ENCODE measurements around the gene MOB1B. TPM values are rescaled to one million over a fixed set of nuclear protein-coding genes. Genes with fewer than 3 reads are reported as not detected.

The MOB1B gene
- total and polyA plus RNA-seq, 10 of the 15 experiments (the other 5 are each of a cell fraction or from before 2014, with no cell fraction given): 1.9 to 11.4 (median 6.1) TPM

GRCh38 chr4:70915874-70916559 is 13.8 kb downstream of the MOB1B start:
- ChIA-PET SMC1A (ENCODE audit: uncharacterized antibody, unreplicated experiment) (interaction anchor here (1.0 to 1.5 kb wide), 6 partner anchors 9 to 35 kb away, joined by 3 to 5 read pairs (median 3); no protein-coding TSS in a partner anchor), CTCF (interaction anchor here (0.6 to 1.2 kb wide), 3 partner anchors 10 to 245 kb away, joined by 3 to 4 read pairs (median 4); no protein-coding TSS in a partner anchor), POLR2A (interaction anchor here (0.6 to 1.3 kb wide), 4 partner anchors 11 to 54 kb away, joined by 3 read pairs; no protein-coding TSS in a partner anchor), RAD21 (ENCODE audit: unreplicated experiment) (interaction anchor here (0.6 to 2.1 kb wide), 2 partner anchors 160 to 212 kb away, joined by 3 to 4 read pairs; no protein-coding TSS in a partner anchor)
- no peak for FAIRE-seq
- DNase-seq (ENCODE audit: low read depth, low spot score): no peak
- ATAC-seq: peak; percentile 71
- Histone ChIP-seq H3K36me3 (ENCODE audit: control insufficient read depth in 2 of 2, insufficient read depth in 2 of 2, low read length in 1 of 2) (0 out of 4 replicates have a peak, but pooled peaks cover 0 to 2% of the 10 kb centered on the region in 2 experiments), H3K4me3 (no peak overlapping the region), H3K4me1 (ENCODE audit: control insufficient read depth, insufficient read depth, low read length) (peaks cover 4% of the 10 kb centered on the region; the same call in 1 of the 2 replicates), H4K20me1 (ENCODE audit: control insufficient read depth, insufficient read depth) (no peaks in the 10 kb centered on the region), H3K79me2 (ENCODE audit: control insufficient read depth, insufficient read depth, low read length) (peaks cover 2% of the 10 kb centered on the region; the same call in 1 of the 2 replicates), H3K9ac (ENCODE audit: control insufficient read depth, insufficient read depth, low read length) (no peak overlapping the region), H2AFZ (ENCODE audit: control insufficient read depth, low read depth, low read length) (no peak overlapping the region), H3K27ac (ENCODE audit: control insufficient read depth, insufficient read depth) (no peak overlapping the region), H3K27me3 (replicated peaks in 1 of 2; ENCODE audit: control insufficient read depth in 2 of 2, insufficient read depth in 2 of 2, low read length in 1 of 2) (no peaks in the 10 kb centered on the region), H3K4me2 (ENCODE audit: control insufficient read depth, insufficient read depth) (no peak overlapping the region), H3K9me3 (replicated peaks; ENCODE audit: control insufficient read depth, insufficient read depth, low read length) (no peaks in the 10 kb centered on the region; the same call in 1 of the 3 replicates)
- in situ Hi-C loops (cut with MboI): no loop called here
- no TSS peak for BruUV-seq (replicated peaks)
- intact Hi-C loops (cut with micrococcal nuclease; ENCODE audit: unreplicated experiment): no loop called here
- WGBS (ENCODE audit: insufficient coverage, insufficient replicate concordance, low lambda C conversion rate, missing lambda C conversion rate): 15% methylated on average over 8 of the region's 8 CpGs
- peak; percentile 67 for TF ChIP-seq RUNX3 (IDR thresholded peaks at IDR 0.05; ENCODE audit: low read length)
- TF ChIP-seq, protein P1, sequence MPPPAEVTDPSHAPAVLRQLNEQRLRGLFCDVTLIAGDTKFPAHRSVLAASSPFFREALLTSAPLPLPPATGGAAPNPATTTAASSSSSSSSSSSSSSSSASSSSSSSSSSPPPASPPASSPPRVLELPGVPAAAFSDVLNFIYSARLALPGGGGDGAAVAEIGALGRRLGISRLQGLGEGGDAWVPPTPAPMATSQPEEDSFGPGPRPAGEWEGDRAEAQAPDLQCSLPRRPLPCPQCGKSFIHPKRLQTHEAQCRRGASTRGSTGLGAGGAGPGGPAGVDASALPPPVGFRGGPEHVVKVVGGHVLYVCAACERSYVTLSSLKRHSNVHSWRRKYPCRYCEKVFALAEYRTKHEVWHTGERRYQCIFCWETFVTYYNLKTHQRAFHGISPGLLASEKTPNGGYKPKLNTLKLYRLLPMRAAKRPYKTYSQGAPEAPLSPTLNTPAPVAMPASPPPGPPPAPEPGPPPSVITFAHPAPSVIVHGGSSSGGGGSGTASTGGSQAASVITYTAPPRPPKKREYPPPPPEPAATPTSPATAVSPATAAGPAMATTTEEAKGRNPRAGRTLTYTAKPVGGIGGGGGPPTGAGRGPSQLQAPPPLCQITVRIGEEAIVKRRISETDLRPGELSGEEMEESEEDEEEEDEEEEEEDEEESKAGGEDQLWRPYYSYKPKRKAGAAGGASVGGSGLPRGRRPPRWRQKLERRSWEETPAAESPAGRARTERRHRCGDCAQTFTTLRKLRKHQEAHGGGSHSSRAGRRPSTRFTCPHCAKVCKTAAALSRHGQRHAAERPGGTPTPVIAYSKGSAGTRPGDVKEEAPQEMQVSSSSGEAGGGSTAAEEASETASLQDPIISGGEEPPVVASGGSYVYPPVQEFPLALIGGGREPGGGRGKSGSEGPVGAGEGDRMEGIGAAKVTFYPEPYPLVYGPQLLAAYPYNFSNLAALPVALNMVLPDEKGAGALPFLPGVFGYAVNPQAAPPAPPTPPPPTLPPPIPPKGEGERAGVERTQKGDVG (CRISPR knock-in tag; IDR thresholded peaks at IDR 0.05): no peak
- peak; percentile 60; the same call in 1 of the 2 replicates for TF ChIP-seq CBFB (IDR thresholded peaks at IDR 0.05; ENCODE audit: low read depth)
- peak; percentile 52; the same call in 1 of the 2 replicates for TF ChIP-seq PKNOX1 (IDR thresholded peaks at IDR 0.05)
- peak; percentile 68; the same call in 1 of the 2 replicates for TF ChIP-seq NFIC (IDR thresholded peaks at IDR 0.05; ENCODE audit: low read depth, low read length)
- TF ChIP-seq SIX5 (IDR thresholded peaks at IDR 0.05; ENCODE audit: low read depth, low read length, severe bottlenecking): no peak
- TF ChIP-seq EP300 (IDR thresholded peaks at IDR 0.05; ENCODE audit: borderline replicate concordance in 1 of 2, control insufficient read depth in 1 of 2, low read depth in 2 of 2, low read length in 2 of 2): 0 out of 4 replicates have a peak, but pooled peaks of 1 of the 2 experiments have one; percentile 21
- TF ChIP-seq PML (IDR thresholded peaks at IDR 0.05; ENCODE audit: low read length): peak; percentile 68; the same call in 1 of the 2 replicates
- TF ChIP-seq, protein P2, sequence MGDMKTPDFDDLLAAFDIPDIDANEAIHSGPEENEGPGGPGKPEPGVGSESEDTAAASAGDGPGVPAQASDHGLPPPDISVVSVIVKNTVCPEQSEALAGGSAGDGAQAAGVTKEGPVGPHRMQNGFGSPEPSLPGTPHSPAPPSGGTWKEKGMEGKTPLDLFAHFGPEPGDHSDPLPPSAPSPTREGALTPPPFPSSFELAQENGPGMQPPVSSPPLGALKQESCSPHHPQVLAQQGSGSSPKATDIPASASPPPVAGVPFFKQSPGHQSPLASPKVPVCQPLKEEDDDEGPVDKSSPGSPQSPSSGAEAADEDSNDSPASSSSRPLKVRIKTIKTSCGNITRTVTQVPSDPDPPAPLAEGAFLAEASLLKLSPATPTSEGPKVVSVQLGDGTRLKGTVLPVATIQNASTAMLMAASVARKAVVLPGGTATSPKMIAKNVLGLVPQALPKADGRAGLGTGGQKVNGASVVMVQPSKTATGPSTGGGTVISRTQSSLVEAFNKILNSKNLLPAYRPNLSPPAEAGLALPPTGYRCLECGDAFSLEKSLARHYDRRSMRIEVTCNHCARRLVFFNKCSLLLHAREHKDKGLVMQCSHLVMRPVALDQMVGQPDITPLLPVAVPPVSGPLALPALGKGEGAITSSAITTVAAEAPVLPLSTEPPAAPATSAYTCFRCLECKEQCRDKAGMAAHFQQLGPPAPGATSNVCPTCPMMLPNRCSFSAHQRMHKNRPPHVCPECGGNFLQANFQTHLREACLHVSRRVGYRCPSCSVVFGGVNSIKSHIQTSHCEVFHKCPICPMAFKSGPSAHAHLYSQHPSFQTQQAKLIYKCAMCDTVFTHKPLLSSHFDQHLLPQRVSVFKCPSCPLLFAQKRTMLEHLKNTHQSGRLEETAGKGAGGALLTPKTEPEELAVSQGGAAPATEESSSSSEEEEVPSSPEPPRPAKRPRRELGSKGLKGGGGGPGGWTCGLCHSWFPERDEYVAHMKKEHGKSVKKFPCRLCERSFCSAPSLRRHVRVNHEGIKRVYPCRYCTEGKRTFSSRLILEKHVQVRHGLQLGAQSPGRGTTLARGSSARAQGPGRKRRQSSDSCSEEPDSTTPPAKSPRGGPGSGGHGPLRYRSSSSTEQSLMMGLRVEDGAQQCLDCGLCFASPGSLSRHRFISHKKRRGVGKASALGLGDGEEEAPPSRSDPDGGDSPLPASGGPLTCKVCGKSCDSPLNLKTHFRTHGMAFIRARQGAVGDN (IDR thresholded peaks at IDR 0.05): peak; percentile 98
